ENCODE results near the gene CTBP1.

The CTBP1 gene

GRCh38 chr4:1210971-1211370 is 38.0 kb downstream of the CTBP1 start:
- no peak overlapping the region for H3K4me3 ChIP-seq (replicated peaks; ENCODE audit: low read depth, low read length)
- no peaks in the 10 kb centered on the region for H3K27me3 ChIP-seq (replicated peaks; ENCODE audit: control insufficient read depth, insufficient read depth, low read length)
- TF ChIP-seq CTCF (IDR thresholded peaks at IDR 0.05; ENCODE audit: insufficient read depth, low read length, poor library complexity, severe bottlenecking), result no peak
- DNase-seq (ENCODE audit: extremely low read depth, insufficient read length), result no peak
- peaks cover 37% of the 10 kb centered on the region for H3K36me3 ChIP-seq (ENCODE audit: control insufficient read depth, insufficient read depth, low read length)

GRCh38 chr4:1210241-1210841 is 38.6 kb downstream of the CTBP1 start:
- H3K27me3 ChIP-seq (replicated peaks; ENCODE audit: control insufficient read depth, insufficient read depth, low read length), result no peaks in the 10 kb centered on the region
- no peak for TF ChIP-seq CTCF (IDR thresholded peaks at IDR 0.05; ENCODE audit: insufficient read depth, low read length, poor library complexity, severe bottlenecking)
- H3K4me3 ChIP-seq (replicated peaks; ENCODE audit: low read depth, low read length), result no peak overlapping the region
- peaks cover 31% of the 10 kb centered on the region for H3K36me3 ChIP-seq (ENCODE audit: control insufficient read depth, insufficient read depth, low read length)
- DNase-seq (ENCODE audit: extremely low read depth, insufficient read length), result no peak

- DNase-seq (ENCODE audit: extremely low read depth, insufficient read length), result no peak
- Histone ChIP-seq H3K36me3 (ENCODE audit: control insufficient read depth, insufficient read depth, low read length) (peaks cover 27% of the 10 kb centered on the region), H3K4me3 (replicated peaks; ENCODE audit: low read depth, low read length) (no peak overlapping the region), H3K27me3 (replicated peaks; ENCODE audit: control insufficient read depth, insufficient read depth, low read length) (no peaks in the 10 kb centered on the region)
- no peak for TF ChIP-seq CTCF (IDR thresholded peaks at IDR 0.05; ENCODE audit: insufficient read depth, low read length, poor library complexity, severe bottlenecking)
These were observed 39.1 kb downstream of the CTBP1 start for GRCh38 chr4:1209821-1210220.

GRCh38 chr4:1208970-1209704 is 39.8 kb downstream of the CTBP1 start:
- no peak for DNase-seq (ENCODE audit: extremely low read depth, insufficient read length)
- Histone ChIP-seq H3K4me3 (replicated peaks; ENCODE audit: low read depth, low read length) (no peak overlapping the region), H3K27me3 (replicated peaks; ENCODE audit: control insufficient read depth, insufficient read depth, low read length) (no peaks in the 10 kb centered on the region), H3K36me3 (ENCODE audit: control insufficient read depth, insufficient read depth, low read length) (peaks cover 24% of the 10 kb centered on the region)
- no peak for TF ChIP-seq CTCF (IDR thresholded peaks at IDR 0.05; ENCODE audit: insufficient read depth, low read length, poor library complexity, severe bottlenecking)

- Histone ChIP-seq H3K36me3 (ENCODE audit: control insufficient read depth, insufficient read depth, low read length) (peaks cover 18% of the 10 kb centered on the region), H3K27me3 (replicated peaks; ENCODE audit: control insufficient read depth, insufficient read depth, low read length) (no peaks in the 10 kb centered on the region), H3K4me3 (replicated peaks; ENCODE audit: low read depth, low read length) (no peak overlapping the region)
- no peak for DNase-seq (ENCODE audit: extremely low read depth, insufficient read length)
- no peak for TF ChIP-seq CTCF (IDR thresholded peaks at IDR 0.05; ENCODE audit: insufficient read depth, low read length, poor library complexity, severe bottlenecking)
These were observed 40.5 kb downstream of the CTBP1 start for GRCh38 chr4:1208266-1208961.
